HG03469 (cell line): ENCODE data around the gene FXYD2.

Experiments used
- ATAC-seq: cut with Tn5 transposase; IDR thresholded peaks from one replicate; pipeline ENCODE4 v1.9.1; 2021; ENCODE audit warnings: mild to moderate bottlenecking, moderate library complexity, moderate number of reproducible peaks; ENCODE audit not compliant: unreplicated experiment

FXYD2 gene

GRCh38 chr11:117805045-117805444 lies 19.5 kb downstream of the FXYD2 start:
- ATAC-seq: no peak

- ATAC-seq: no peak
Measured at GRCh38 chr11:117803896-117804295, 20.6 kb downstream of the FXYD2 start.

DNA sequence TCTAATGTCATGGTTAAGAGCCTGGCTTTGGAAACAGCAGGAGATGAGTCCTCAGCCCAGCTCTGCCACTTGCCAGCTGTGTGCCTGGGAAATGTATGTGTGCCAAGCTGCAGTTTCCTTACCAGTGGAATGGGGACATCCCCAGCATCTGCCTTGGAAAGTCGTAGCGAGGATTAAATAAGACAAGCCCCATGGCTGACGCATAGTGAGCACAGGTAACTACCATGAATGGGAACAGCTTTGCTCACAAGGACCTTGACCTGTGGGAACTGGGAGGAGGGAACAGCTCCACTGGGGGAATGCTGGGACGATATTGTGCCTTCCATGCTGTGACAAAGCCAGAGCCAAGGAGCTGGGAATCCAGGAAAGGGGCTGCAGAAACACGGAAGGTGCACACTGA lies 24.9 kb downstream of the FXYD2 start:
- ATAC-seq: no peak

DNA sequence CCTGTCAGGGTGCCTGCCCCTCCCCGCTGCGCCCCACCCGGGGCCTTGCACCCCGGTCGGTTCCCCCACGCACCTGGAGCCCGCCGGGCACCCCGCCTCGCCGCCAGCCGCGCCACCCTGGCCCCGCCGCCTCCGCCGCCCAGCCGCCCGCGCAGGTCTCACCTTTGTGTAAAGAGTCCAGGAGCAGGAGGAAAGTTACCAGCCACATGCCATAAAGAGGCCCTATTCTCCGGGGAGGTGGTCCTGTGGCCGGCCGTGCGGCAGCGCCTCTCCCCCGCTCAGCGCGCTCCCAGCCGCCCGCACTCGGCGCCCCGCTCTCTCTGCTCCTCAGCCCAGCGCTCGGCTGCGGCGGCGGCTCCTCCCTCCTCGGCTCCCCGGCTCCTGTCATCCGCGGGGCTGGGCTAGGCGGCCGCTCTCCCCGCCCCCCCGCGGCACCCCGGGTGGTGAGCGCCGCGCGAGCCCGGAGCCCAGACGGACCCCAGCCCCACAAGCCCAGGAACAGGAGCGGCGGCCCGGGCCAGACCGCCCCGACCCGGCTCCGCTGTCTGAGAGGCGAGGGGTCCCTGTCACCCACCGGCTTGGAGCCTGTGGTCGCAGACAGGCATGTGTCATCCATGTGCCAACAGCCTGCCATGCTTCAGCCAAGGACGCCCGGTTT lies 27.5 kb downstream of the FXYD2 start, which contains the start of gene DSCAML1:
TSS of gene DSCAML1 (minus strand) at position 345 of the 658 bp plus-strand sequence. CDS start at position 208, 137 bp downstream.
- ATAC-seq: no peak

- ATAC-seq: no peak
Measured at GRCh38 chr11:117796456-117796871, 28.1 kb downstream of the FXYD2 start.

DNA sequence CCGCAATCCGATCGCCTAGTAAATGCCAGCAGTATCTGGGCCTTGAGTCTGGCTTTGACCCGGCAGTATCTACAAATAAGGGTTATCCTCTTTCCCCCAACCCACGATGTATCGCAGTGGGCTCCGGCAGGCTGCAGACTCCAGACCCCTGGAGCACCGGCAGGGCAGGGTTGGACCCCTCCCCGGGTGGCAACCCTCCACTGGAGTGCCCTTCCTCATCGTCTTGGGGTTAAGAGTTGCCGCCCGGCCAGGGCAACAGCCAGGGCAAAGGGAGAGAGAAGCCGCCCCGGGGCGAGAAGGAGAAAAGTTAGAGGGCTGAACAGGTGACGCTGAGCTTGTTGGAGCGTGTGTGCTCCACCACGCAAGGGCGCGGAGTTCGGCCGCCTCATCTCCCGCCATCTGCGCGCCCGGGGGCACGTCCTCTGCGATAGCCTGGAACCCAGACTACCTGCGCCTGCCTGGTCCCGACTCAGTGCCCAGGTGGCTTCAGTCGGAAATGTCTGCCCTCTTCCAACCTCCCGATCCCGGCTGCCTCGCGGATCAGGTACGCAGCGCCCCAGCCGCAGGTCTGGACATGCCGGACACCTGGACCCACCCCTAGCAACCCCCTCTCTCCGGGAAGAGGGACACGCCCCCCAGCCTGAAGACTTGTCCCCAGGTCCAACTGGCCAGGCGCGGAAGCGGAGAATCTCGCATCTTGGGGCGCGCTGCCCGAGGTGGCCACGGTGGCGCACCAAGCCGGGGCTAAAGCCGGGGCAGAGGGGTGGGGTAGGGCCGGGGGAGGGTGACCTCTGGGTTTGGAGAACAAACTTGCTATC lies 28.7 kb downstream of the FXYD2 start:
- no peak for ATAC-seq

- ATAC-seq: no peak
Measured at GRCh38 chr11:117794772-117795629, 29.5 kb downstream of the FXYD2 start.

GRCh38 chr11:117794135-117794534 lies 30.4 kb downstream of the FXYD2 start:
- no peak for ATAC-seq

- ATAC-seq: no peak
Measured at GRCh38 chr11:117793583-117793982, 31.0 kb downstream of the FXYD2 start.

- no peak for ATAC-seq
Measured at GRCh38 chr11:117792992-117793391, 31.6 kb downstream of the FXYD2 start.

- no peak for ATAC-seq
Measured at GRCh38 chr11:117792241-117792640, 32.3 kb downstream of the FXYD2 start.

- ATAC-seq: no peak
Measured at GRCh38 chr11:117790279-117790678, 34.3 kb downstream of the FXYD2 start.

DNA sequence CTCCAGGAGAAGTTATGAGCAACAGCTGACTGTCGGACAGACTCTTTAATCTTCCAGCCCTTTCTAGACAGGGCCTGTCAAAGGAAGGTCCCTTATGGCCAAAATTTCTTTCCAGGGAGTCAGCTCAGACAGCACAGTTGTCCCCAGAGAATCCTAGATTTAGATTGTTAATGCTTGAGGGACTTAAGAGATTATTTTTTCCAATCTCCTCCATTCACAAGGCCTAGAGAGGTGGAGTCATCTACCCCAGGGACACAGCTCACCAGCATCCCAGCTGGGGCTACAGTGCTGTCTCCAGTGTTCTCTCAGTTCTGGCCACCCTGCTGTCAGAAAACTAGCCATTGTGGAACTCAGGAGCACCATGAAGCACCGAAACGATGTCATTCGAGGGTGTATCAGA lies 35.3 kb downstream of the FXYD2 start:
- no peak for ATAC-seq

DNA sequence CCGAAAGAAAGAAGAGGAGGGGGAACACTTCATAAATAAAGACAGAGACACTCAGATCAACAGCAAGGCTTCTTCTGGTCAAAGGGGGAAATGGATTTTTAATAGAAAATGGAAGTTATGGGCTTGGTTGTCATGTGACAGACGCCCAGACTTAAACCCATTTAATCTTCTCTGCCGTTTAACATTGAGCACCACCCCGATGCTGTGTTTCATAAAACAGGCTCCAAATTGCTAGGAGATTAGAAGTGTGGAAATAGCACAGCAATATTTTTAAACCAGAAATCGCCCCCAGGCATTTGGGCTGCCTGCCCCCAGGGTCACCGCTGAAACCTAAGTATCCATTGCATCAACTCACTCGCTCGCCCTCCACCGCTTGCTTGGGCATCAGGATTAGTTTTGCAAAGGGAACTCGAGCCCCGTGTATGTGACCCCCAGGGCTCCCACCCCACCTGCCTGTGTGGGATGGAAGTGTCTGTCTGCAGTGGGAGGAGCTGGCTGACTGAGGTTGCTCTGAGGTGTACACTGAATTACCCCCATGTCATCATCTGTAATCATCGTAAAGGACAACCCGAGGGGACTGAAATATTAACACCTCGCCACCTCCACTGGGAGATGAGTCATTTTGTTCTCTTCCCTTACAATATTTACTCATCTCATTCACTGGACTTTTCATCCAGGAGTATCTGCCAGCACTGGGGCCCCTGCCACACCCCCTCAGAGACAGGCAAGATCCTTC lies 38.2 kb downstream of the FXYD2 start:
- no peak for ATAC-seq

GRCh38 chr11:117782101-117782500 lies 42.4 kb downstream of the FXYD2 start:
- ATAC-seq: no peak

GRCh38 chr11:117781627-117782026 lies 42.9 kb downstream of the FXYD2 start:
- no peak for ATAC-seq

DNA sequence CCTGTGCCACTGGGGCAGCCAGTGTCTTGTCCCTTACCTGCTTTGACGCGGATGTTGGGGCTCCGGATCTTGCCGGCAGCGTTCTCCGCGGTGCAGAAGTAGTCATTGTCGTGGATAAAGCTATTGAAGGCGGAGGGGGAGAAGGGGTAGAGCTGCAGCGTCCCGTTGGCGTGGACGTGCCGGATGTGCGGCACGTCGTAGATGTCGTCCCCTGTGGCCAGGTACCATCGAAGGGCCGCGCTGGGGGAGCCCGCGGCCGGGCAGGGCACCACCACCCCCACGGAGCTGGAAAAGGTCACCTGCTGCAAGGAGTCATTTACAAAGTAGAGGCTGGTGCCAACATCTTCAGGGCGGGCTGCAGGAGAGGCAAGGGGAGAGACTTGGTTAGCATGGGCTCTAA lies 44.1 kb downstream of the FXYD2 start:
- ATAC-seq: no peak

DNA sequence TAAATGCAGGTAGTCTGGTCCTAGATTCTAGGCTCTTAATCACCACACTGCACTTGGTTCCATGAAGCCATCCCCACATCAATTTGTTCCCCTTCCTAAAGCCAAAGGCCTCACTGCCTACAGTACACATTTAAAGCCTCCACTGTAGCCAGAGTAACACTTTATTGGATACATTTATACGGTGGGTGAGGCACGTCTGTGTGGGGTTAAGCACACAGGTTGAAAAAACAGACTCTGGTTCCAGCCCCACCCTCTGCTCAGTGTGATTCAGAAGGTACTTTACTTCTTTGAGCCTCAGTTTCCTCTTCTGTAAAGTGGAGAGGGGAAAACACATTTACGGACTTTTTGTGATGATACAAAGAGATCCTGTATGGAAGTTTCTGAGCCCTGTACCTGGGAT lies 50.0 kb downstream of the FXYD2 start:
- ATAC-seq: no peak

DNA sequence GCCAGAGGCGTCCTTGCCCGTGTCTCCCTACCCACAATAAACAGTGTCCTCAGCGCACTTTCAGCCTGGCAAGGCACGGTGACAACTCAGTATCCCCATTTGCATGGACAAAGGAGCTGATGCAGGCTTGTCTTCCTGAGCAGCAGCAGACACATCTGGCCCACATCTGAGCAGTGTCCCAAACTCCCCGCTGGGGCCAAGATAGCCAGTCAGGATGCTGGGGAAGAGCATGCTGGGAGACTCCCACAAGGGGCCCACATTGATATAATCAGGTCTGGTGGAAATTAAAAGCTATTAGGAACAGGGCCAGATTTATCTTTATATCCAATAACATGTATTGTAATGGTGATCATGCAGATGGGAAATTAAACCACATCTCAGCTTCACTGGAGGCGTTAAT lies 52.2 kb downstream of the FXYD2 start:
- ATAC-seq: no peak

- no peak for ATAC-seq
Measured at GRCh38 chr11:117771841-117772240, 52.7 kb downstream of the FXYD2 start.

- ATAC-seq: no peak
Measured at GRCh38 chr11:117771197-117771596, 53.3 kb downstream of the FXYD2 start.
